Body of pancreas (tissue), 4 donors: ENCODE measurements around the gene CHAC1. TPM values are rescaled to one million over a fixed set of nuclear protein-coding genes. Genes with fewer than 3 reads are reported as not detected.

Experiments used
- ATAC-seq: fragments of 150-250 bp; one replicate; pipeline ENCODE4 v1.9.1; 2016
- DNase-seq, 4 donors: peaks; one replicate each; pipeline ENCODE4 v3.0.0-alpha.2; 2019
- H3K27ac ChIP-seq, 4 donors: fragments of 200-600 bp; sonication (generic); 1 replicate in 3 of 4; 2 replicates in 1 of 4; pipeline versions ENCODE4 v1.5.1 to v1.6.1; 2016 to 2019; ENCODE audit warnings: mild to moderate bottlenecking in 1 of 4, mixed read lengths in 1 of 4, moderate library complexity in 1 of 4
- H3K27me3 ChIP-seq, 2 donors: fragments of 200-600 bp; sonication (generic); one replicate each; pipeline ENCODE4 v1.6.0; 2016; ENCODE audit warnings: mild to moderate bottlenecking in 1 of 2
- H3K36me3 ChIP-seq, 2 donors: fragments of 200-600 bp; sonication (generic); replicated peaks in 1 of 2; 2 replicates each; pipeline ENCODE4 v1.5.1; 2016; ENCODE audit warnings: low read depth in 2 of 2; ENCODE audit not compliant: insufficient read depth in 1 of 2
- H3K4me1 ChIP-seq: fragments of 200-600 bp; sonication (generic); one replicate; pipeline ENCODE4 v1.6.0; 2016
- H3K4me3 ChIP-seq, 2 donors: fragments of 200-600 bp; sonication (generic); 1 replicate in 1 of 2; 2 replicates in 1 of 2; pipeline ENCODE4 v1.5.1; 2016 to 2019
- H3K9me3 ChIP-seq, 3 donors: fragments of 200-600 bp; sonication (generic); 1 replicate in 2 of 3; 2 replicates in 1 of 3; pipeline ENCODE4 v1.5.1; 2016
- CTCF ChIP-seq, 7 experiments: fragments of 450-650 bp in 4 of 7; fragments of 200-600 bp in 3 of 7; sonication (generic) in 3 of 7; IDR thresholded peaks; one replicate each; pipeline ENCODE4 v1.5.1; 2016 to 2019; ENCODE audit warnings: antibody characterized with exemption in 7 of 7
- POLR2A ChIP-seq, 3 donors: fragments of 450-650 bp; IDR thresholded peaks; one replicate each; pipeline ENCODE4 v1.6.1; 2016; ENCODE audit warnings: antibody characterized with exemption in 3 of 3, mild to moderate bottlenecking in 2 of 3
- WGBS, 2 donors: methylation state at CpG; one replicate each; pipeline ENCODE4 v1.1.5; 2017; 5-methylcytosine and 5-hydroxymethylcytosine counted together
- intact Hi-C: fragments of 100-400 bp; cut with DNase I; formaldehyde crosslinking; loops from one replicate; pipeline ENCODE4 v1.15.1; 2023
- total RNA-seq, 2 donors: library from RNA; depleted of rRNA; stranded (reverse); fragments of >200 nt; gene quantifications; one replicate each; pipeline ENCODE4 v1.1.0, GENCODE V29; 2016

Gene CHAC1
- total RNA-seq, 2 donors from 2014 or later = 4.0 to 4.7 TPM

- Histone ChIP-seq H3K4me3 (no peak overlapping the region), H3K9me3 (no peaks in the 10 kb centered on the region), H3K27ac (no peak overlapping the region), H3K36me3 (no peaks in the 10 kb centered on the region), H3K4me1 (peaks cover 17% of the 10 kb centered on the region), H3K27me3 (no peaks in the 10 kb centered on the region)
- no peak for ATAC-seq
- 50 to 62% methylated on average over 17 to 19 of the region's 19 CpGs for WGBS, 2 donors
- TF ChIP-seq CTCF (IDR thresholded peaks at IDR 0.05) = peak in 4 of 7 experiments; percentile 23 to 36 (median 28)
- TF ChIP-seq POLR2A (IDR thresholded peaks at IDR 0.05) = no peak
- no peak for DNase-seq
- intact Hi-C loops = no loop called here
These were observed 15.3 kb upstream of the CHAC1 start for GRCh38 chr15:40937762-40938535.

- no peaks in the 10 kb centered on the region for H3K36me3 ChIP-seq
- 90 to 99% methylated on average over 4 to 6 of the region's 6 CpGs for WGBS, 2 donors
- no peak for DNase-seq
- no peak overlapping the region for H3K27ac ChIP-seq
- peaks cover 17% of the 10 kb centered on the region for H3K4me1 ChIP-seq
- intact Hi-C loops = no loop called here
- no peaks in the 10 kb centered on the region for H3K9me3 ChIP-seq
- TF ChIP-seq CTCF (IDR thresholded peaks at IDR 0.05) = no peak
- no peak for TF ChIP-seq POLR2A (IDR thresholded peaks at IDR 0.05)
- ATAC-seq = no peak
- no peaks in the 10 kb centered on the region for H3K27me3 ChIP-seq
- H3K4me3 ChIP-seq = no peak overlapping the region
These were observed 14.8 kb upstream of the CHAC1 start for GRCh38 chr15:40938536-40938870.

- no peak for TF ChIP-seq CTCF (IDR thresholded peaks at IDR 0.05)
- no peak for TF ChIP-seq POLR2A (IDR thresholded peaks at IDR 0.05)
- no peak for ATAC-seq
- H3K27me3 ChIP-seq = no peaks in the 10 kb centered on the region
- no peaks in the 10 kb centered on the region for H3K9me3 ChIP-seq
- 65 to 68% methylated on average over 15 of the region's 15 CpGs for WGBS, 2 donors
- no peaks in the 10 kb centered on the region for H3K36me3 ChIP-seq
- no peak for DNase-seq
- peak overlapping the region in 2 of 4 donors; percentile 85 to 86 for H3K27ac ChIP-seq
- H3K4me1 ChIP-seq = peaks cover 26% of the 10 kb centered on the region
- H3K4me3 ChIP-seq = no peak overlapping the region
- intact Hi-C loops = no loop called here
These were observed 12.9 kb upstream of the CHAC1 start for GRCh38 chr15:40940296-40940801.

- Histone ChIP-seq H3K9me3 (no peaks in the 10 kb centered on the region), H3K4me1 (peaks cover 27% of the 10 kb centered on the region), H3K4me3 (no peak overlapping the region), H3K36me3 (no peaks in the 10 kb centered on the region), H3K27me3 (no peaks in the 10 kb centered on the region), H3K27ac (peak overlapping the region; percentile 56 to 86 (median 80))
- TF ChIP-seq CTCF (IDR thresholded peaks at IDR 0.05) (no peak), POLR2A (IDR thresholded peaks at IDR 0.05) (no peak)
- intact Hi-C loops = no loop called here
- WGBS, 2 donors = 10 to 36% methylated on average over 6 to 7 of the region's 7 CpGs
- DNase-seq (no peak), ATAC-seq (no peak)
These were observed 12.2 kb upstream of the CHAC1 start for GRCh38 chr15:40941068-40941527.
